ENCODE data around the gene IGFL3. TPM values are rescaled to one million over a fixed set of nuclear protein-coding genes. Genes with fewer than 3 reads are reported as not detected.

The IGFL3 gene
- 0.28 TPM in 1 of 2 replicates, not detected in the other for total RNA-seq

DNA sequence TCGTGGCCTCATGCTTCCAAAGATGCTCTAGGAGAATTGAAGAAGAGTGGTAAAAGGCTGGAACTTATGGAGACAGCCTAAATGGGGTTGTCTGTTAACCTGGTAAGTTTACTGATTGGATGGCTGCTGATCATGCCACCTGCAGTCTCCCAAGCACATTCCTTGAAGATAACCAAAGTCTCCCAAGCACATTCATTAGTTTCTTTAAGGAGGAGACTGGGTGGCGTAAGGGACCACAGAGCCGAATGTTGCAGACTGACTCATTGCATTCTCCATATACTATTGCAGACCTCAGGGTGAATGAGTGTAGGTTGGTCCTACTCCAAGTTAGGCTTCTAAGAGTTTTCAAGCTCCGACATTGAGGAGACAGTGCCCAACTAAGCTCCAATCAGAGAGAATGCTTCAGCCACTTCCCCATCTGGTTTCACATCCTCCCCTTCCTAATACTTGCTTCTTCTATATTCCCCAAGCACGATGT, at the start of gene IGFL3:
IGFL3 (minus strand) TSS at position 51 of the 478 bp plus-strand sequence; CDS start at position 12, 39 bp downstream.

GRCh38 chr19:46147791-46148288, 23.4 kb upstream of the IGFL3 start, which contains the start of gene IGFL2:
TSS of gene IGFL2 (plus strand) at chr19:46148238. CDS start at chr19:46148279, 41 bp downstream.

Other genes with a start within 250 kb of the IGFL3 start
- gene IRF2BP1, start 238.5 kb downstream of the IGFL3 start, total RNA-seq: 26.5 and 28.4 TPM in 2 replicates
- gene MYPOP, start 222.1 kb downstream of the IGFL3 start, total RNA-seq: 0.77 and 2.0 TPM in 2 replicates
- gene NANOS2, start 209.9 kb downstream of the IGFL3 start, total RNA-seq: not detected in 2 replicates
- under 0.01 TPM in 2 replicates for gene NOVA2, start 150.8 kb downstream of the IGFL3 start, total RNA-seq
- gene CCDC61, start 129.2 kb downstream of the IGFL3 start, total RNA-seq: 5.4 and 10.9 TPM in 2 replicates
- not detected in 2 replicates for gene PGLYRP1, start 101.6 kb downstream of the IGFL3 start, total RNA-seq
- not detected in 2 replicates for gene IGFL4, start 83.7 kb downstream of the IGFL3 start, total RNA-seq
- 1.1 TPM in 1 of 2 replicates, not detected in the other for gene IGFL2, start 23.6 kb upstream of the IGFL3 start, total RNA-seq
- gene IGFL1, start 105.1 kb upstream of the IGFL3 start, total RNA-seq: not detected in 2 replicates
- under 0.01 and 1.1 TPM in 2 replicates for gene HIF3A, start 172.4 kb upstream of the IGFL3 start, total RNA-seq
- gene PPP5C, start 222.4 kb upstream of the IGFL3 start, total RNA-seq: 33.0 and 79.9 TPM in 2 replicates